Endothelial cell of umbilical vein (primary cell): ENCODE results near the gene TPRA1.

Source experiments
- CTCF ChIP-seq, 2 donors: IDR thresholded peaks; 1 replicate in 1 of 2; 2 replicates in 1 of 2; pipeline ENCODE4 v1.5.1; 2011; ENCODE audit warnings: low read length in 2 of 2, mild to moderate bottlenecking in 2 of 2, moderate library complexity in 2 of 2, control low read depth in 1 of 2, inconsistent platforms in 1 of 2, low read depth in 1 of 2; ENCODE audit not compliant: insufficient read depth in 1 of 2; ENCODE audit errors: extremely low read depth in 1 of 2
- EZH2 ChIP-seq: IDR thresholded peaks from 2 replicates; pipeline ENCODE4 v1.6.1; 2012; ENCODE audit warnings: borderline replicate concordance, low read depth, mild to moderate bottlenecking, moderate library complexity, low read length, inconsistent platforms; ENCODE audit not compliant: severe bottlenecking
- FOS ChIP-seq: IDR thresholded peaks from 2 replicates; pipeline ENCODE4 v1.6.1; 2011; ENCODE audit warnings: mild to moderate bottlenecking, low read length, moderate library complexity, borderline replicate concordance; ENCODE audit not compliant: insufficient read depth
- GATA2 ChIP-seq: IDR thresholded peaks from 2 replicates; pipeline ENCODE4 v1.7.0; 2011; ENCODE audit warnings: low read depth, mild to moderate bottlenecking, moderate library complexity, mixed read lengths, low read length; ENCODE audit not compliant: insufficient read length, insufficient read depth
- JUN ChIP-seq: IDR thresholded peaks from 2 replicates; pipeline ENCODE4 v1.6.1; 2011; ENCODE audit warnings: borderline replicate concordance, low read depth; ENCODE audit not compliant: insufficient read length, insufficient read depth
- MAX ChIP-seq: IDR thresholded peaks from 2 replicates; pipeline ENCODE4 v1.6.1; 2011; ENCODE audit not compliant: insufficient read depth, insufficient read length
- MYC ChIP-seq: IDR thresholded peaks from one replicate; pipeline ENCODE4 v1.6.1; 2011; ENCODE audit warnings: mild to moderate bottlenecking, low read depth, low read length
- POLR2A ChIP-seq: IDR thresholded peaks from 2 replicates; pipeline ENCODE4 v1.6.1; 2012; ENCODE audit warnings: low read depth, mild to moderate bottlenecking, control low read depth, low read length
- POLR2AphosphoS5 ChIP-seq: IDR thresholded peaks from 2 replicates; pipeline ENCODE4 v1.6.1; 2012; ENCODE audit warnings: low read depth, mild to moderate bottlenecking, control low read depth, low read length, moderate library complexity; ENCODE audit not compliant: insufficient read depth

- peak; percentile 51 to 78 for TF ChIP-seq CTCF (IDR thresholded peaks at IDR 0.05; ENCODE audit: extremely low read depth in 1 of 2, insufficient read depth in 1 of 2, low read depth in 1 of 2, low read length in 2 of 2)
- no peak for TF ChIP-seq EZH2
- TF ChIP-seq POLR2A: no peak
- no peak for TF ChIP-seq POLR2AphosphoS5
- no peak for TF ChIP-seq JUN
- TF ChIP-seq MYC: no peak
- TF ChIP-seq MAX: no peak
- TF ChIP-seq GATA2: no peak
- no peak for TF ChIP-seq FOS
These were observed 42.5 kb downstream of the TPRA1 start for GRCh38 chr3:127547761-127548605.
